Measurements from ENCODE around the gene MAP3K12. TPM values are rescaled to one million over a fixed set of nuclear protein-coding genes. Genes with fewer than 3 reads are reported as not detected.

MAP3K12 gene
- total and polyA plus RNA-seq, 2 of the 8 experiments (the other 6 are each of a cell fraction or from before 2014, with no cell fraction given) = 23.4 to 42.7 TPM

DNA sequence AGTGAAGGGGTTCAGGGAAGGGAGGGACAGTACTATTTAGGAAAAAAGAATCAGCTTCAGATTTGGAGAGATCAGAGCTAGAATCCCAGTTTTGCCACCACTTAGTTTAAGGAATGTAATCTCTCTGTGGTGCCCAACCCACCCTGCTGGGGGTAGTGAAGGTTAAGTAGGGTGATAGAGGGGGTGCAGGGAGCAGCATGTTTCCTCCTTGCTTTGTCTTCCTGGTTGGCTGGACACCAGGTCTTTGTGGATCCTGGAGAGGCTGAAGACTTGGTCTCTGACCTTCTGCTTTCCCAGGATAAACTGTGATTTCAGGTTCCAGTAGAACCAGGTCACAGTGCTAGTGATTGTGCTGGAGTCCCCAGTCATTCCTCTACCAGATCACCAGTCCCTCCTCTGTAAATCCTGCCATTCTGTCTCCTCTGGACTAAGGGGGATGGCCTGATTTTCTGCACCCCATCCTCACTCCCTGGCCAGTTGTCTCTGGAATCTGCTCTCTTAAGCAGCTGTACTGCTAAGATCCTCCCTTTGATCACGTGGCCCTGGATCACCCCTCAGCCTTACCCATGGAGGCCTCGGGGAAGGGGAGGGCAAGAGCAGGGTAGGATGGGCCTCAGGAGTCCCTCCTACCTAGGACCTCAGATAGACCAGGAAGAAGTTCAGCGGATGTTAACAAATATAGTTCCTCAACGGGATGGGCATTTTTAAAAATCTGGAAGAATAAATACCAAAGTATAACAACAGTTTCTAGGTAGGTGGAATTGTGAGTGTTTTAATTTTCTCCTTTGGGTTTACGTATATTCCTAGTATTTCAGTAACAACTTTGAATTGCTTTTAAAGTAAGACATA is 3.1 kb downstream of the MAP3K12 start (continued):
- TF ChIP-seq, protein P1, sequence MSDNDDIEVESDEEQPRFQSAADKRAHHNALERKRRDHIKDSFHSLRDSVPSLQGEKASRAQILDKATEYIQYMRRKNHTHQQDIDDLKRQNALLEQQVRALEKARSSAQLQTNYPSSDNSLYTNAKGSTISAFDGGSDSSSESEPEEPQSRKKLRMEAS (IDR thresholded peaks at IDR 0.05) = peak; percentile 73
- TF ChIP-seq POLR2AphosphoS5 (IDR thresholded peaks at IDR 0.05; ENCODE audit: low read depth, low read length) = no peak; the same call in 1 of the 2 replicates
- TF ChIP-seq, protein P2, sequence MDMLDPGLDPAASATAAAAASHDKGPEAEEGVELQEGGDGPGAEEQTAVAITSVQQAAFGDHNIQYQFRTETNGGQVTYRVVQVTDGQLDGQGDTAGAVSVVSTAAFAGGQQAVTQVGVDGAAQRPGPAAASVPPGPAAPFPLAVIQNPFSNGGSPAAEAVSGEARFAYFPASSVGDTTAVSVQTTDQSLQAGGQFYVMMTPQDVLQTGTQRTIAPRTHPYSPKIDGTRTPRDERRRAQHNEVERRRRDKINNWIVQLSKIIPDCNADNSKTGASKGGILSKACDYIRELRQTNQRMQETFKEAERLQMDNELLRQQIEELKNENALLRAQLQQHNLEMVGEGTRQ (IDR thresholded peaks at IDR 0.05; ENCODE audit: low read length) = peak; percentile 87
- TF ChIP-seq POU5F1 (IDR thresholded peaks at IDR 0.05; ENCODE audit: low read depth, low read length) = no peak
- TF ChIP-seq RFX5 (IDR thresholded peaks at IDR 0.05; ENCODE audit: borderline replicate concordance, low read depth, low read length) = no peak
- TF ChIP-seq, protein P3, sequence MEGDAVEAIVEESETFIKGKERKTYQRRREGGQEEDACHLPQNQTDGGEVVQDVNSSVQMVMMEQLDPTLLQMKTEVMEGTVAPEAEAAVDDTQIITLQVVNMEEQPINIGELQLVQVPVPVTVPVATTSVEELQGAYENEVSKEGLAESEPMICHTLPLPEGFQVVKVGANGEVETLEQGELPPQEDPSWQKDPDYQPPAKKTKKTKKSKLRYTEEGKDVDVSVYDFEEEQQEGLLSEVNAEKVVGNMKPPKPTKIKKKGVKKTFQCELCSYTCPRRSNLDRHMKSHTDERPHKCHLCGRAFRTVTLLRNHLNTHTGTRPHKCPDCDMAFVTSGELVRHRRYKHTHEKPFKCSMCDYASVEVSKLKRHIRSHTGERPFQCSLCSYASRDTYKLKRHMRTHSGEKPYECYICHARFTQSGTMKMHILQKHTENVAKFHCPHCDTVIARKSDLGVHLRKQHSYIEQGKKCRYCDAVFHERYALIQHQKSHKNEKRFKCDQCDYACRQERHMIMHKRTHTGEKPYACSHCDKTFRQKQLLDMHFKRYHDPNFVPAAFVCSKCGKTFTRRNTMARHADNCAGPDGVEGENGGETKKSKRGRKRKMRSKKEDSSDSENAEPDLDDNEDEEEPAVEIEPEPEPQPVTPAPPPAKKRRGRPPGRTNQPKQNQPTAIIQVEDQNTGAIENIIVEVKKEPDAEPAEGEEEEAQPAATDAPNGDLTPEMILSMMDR (IDR thresholded peaks at IDR 0.05; ENCODE audit: control extremely low read depth in 1 of 3, insufficient read depth in 1 of 3, low read depth in 1 of 3, low read length in 3 of 3) = no peak
- no peak for TF ChIP-seq CREB1 (IDR thresholded peaks at IDR 0.05)
- TF ChIP-seq SP1 (IDR thresholded peaks at IDR 0.05; ENCODE audit: low read depth, low read length) = no peak
- no peak for TF ChIP-seq RBBP5 (IDR thresholded peaks at IDR 0.05; ENCODE audit: borderline replicate concordance, low read depth, low read length)
- TF ChIP-seq ASH2L (IDR thresholded peaks at IDR 0.05; ENCODE audit: low read length) = peak; percentile 23
- TF ChIP-seq HDAC6 (IDR thresholded peaks at IDR 0.05; ENCODE audit: low read depth, low read length) = no peak
- TF ChIP-seq TAF7 (optimal IDR thresholded peaks at IDR 0.05; ENCODE audit: borderline replicate concordance, low read depth, low read length) = no peak
